Panc1 (cell line): ENCODE results near the gene KMT5C.

ENCODE experiments used
- CTCF ChIP-seq: fragments of 450-650 bp; IDR thresholded peaks from 2 replicates; pipeline ENCODE4 v1.5.1; 2017; ENCODE audit warnings: mild to moderate bottlenecking
- POLR2AphosphoS5 ChIP-seq: IDR thresholded peaks from 2 replicates; pipeline ENCODE4 v1.6.1; 2012; ENCODE audit warnings: mild to moderate bottlenecking, low read depth, low read length, moderate library complexity
- SIN3A ChIP-seq: IDR thresholded peaks from 2 replicates; pipeline ENCODE4 v1.6.1; 2012; ENCODE audit warnings: low read depth, mild to moderate bottlenecking, low read length, moderate library complexity, borderline replicate concordance; ENCODE audit not compliant: insufficient read depth

GRCh38 chr19:55345818-55346724 is 6.4 kb downstream of the KMT5C start:
- TF ChIP-seq POLR2AphosphoS5 (no peak), CTCF (no peak), SIN3A (no peak)
